GM18867 (cell line): ENCODE measurements around the gene GALR1.

ENCODE experiments used
- ATAC-seq: cut with Tn5 transposase; IDR thresholded peaks from one replicate; pipeline ENCODE4 v1.9.1; 2021; ENCODE audit warnings: mild to moderate bottlenecking, moderate library complexity; ENCODE audit not compliant: unreplicated experiment

Gene GALR1

GRCh38 chr18:77316641-77317040, 67.0 kb downstream of the GALR1 start:
- ATAC-seq: no peak

DNA sequence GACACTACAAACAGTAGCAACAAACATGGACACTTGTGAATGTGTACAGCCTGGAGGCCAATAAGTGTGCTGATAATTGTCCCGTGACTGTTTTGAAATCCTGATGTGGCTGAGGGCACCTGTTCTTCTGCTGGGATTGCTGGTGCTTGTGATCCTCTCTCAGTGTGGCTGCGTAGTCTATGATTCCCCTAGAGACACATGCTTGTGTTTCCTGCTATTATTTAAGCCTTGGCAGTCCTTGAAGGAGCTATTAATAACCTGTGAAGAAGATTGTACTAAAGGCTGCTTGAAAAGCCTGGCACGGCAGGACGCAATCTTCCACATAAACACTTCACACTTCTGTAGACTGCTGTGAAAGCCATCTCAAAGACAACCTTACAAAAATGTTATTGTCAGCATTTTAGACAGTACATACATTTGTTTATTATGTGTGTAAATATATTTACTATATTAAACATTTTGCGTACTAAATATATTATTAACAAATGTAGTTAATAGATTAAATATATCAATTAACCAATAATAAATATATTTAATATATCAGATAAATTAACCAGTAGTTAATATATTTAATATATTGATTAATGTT, 71.4 kb downstream of the GALR1 start:
- no peak for ATAC-seq

DNA sequence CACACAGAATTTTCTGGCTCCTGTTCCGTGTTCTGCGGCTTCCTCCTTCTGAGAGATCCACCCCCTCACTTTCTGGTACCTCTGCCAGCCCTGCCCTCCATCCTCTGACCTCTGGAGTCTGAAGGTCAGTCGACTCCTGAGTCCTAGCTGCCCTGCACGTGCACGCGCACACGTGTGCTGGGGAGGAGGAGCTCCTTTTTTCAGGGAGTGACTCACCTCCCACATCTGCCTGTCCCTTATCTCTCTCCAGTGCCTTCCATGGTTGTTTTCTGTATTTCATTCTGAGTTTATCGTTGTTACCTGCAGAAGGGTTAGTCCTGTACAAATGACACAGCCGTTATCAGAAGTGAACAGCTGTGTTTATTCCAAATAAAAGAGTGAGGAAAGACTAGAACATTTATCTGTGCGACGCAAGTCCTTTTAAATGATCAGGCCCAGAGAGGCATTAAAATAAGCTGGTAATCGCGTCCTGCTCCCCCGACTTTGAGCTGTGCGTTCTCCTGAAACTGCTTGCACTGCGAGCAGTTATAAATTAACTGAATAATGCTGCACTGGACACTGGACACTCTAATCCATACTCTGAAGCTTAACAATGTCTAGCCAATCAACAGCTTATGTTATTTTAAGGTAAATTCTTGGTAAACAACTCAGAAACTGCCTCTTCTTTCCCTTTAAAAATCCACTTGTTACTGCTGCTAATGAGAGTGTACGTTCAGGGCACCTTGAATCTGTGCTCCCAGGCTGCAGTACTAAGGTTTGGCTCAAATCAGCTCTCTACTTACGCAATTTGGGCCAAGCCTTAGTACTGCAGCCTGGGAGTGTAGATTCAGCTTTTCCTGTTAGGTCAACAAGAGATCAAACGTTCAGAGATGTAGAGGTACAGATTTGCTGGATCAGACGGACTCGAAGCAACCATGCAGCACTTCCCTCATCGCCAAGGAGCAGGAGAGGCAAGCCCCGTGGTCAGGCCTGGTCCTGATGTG, 72.5 kb downstream of the GALR1 start:
- no peak for ATAC-seq

- ATAC-seq: no peak
Observed at GRCh38 chr18:77323640-77324299, 74.1 kb downstream of the GALR1 start.
